Caco-2 (cell line): ENCODE measurements around the gene RPS25. TPM values are rescaled to one million over a fixed set of nuclear protein-coding genes. Genes with fewer than 3 reads are reported as not detected.
"Not testable (repeated sequence)": the region's sequence is repeated elsewhere in the genome, so short reads cannot be mapped to it uniquely, and the experiment has no call there.

Experiments used
- BruUV-seq: library from RNA; stranded (reverse); fragments of 400-500 nt; replicated peaks from 2 replicates; lab custom pipeline; 2021; lab: Mats Ljungman, UMichigan
- CTCF ChIA-PET: fragments of 300-600 bp; sonication (Branson Sonifier 250); formaldehyde crosslinking; loops from one replicate; lab custom pipeline; 2022; ENCODE audit warnings: antibody characterized with exemption; lab: Charles Lee
- POLR2A ChIA-PET: fragments of 300-600 bp; sonication (Branson Sonifier 250); formaldehyde crosslinking; loops from one replicate; lab custom pipeline; 2022; ENCODE audit warnings: antibody characterized with exemption; lab: Charles Lee
- DNase-seq, 2 experiments: peaks; one replicate each; pipeline versions ENCODE4 v3.0.0 to v3.0.0-alpha.2; 2020 to 2022
- H3K27me3 ChIP-seq: replicated peaks from 2 replicates; pipeline ENCODE4 v1.6.0; 2011; ENCODE audit warnings: low read length; ENCODE audit not compliant: control insufficient read depth, insufficient read depth
- H3K36me3 ChIP-seq: 2 replicates; pipeline ENCODE4 v1.5.1; 2011; ENCODE audit warnings: low read length; ENCODE audit not compliant: control insufficient read depth, insufficient read depth
- H3K4me1 ChIP-seq: fragments of 250-450 bp; sonication (Bioruptor Pico); 2 replicates; pipeline ENCODE4 v1.5.1; 2020; ENCODE audit warnings: mild to moderate bottlenecking
- H3K4me3 ChIP-seq: 2 replicates; pipeline ENCODE4 v1.5.1; 2011; ENCODE audit warnings: low read depth, mild to moderate bottlenecking, control low read depth, low read length
- H3K9me3 ChIP-seq: fragments of 250-450 bp; sonication (Bioruptor Pico); 2 replicates; pipeline ENCODE4 v1.5.1; 2020; ENCODE audit warnings: mild to moderate bottlenecking, moderate library complexity
- H3K27ac Mint-ChIP-seq: one replicate; pipeline ENCODE4 v1.8.0; 2022; ENCODE audit warnings: mixed read lengths; ENCODE audit not compliant: unreplicated experiment
- H3K27me3 Mint-ChIP-seq: one replicate; pipeline ENCODE4 v1.8.0; 2022; ENCODE audit warnings: mixed read lengths; ENCODE audit not compliant: insufficient read depth, unreplicated experiment
- H3K36me3 Mint-ChIP-seq: one replicate; pipeline ENCODE4 v1.8.0; 2022; ENCODE audit warnings: mild to moderate bottlenecking, mixed read lengths; ENCODE audit not compliant: insufficient read depth, unreplicated experiment
- H3K4me1 Mint-ChIP-seq: one replicate; pipeline ENCODE4 v1.8.0; 2022; ENCODE audit warnings: low read depth, mixed read lengths; ENCODE audit not compliant: unreplicated experiment
- H3K4me3 Mint-ChIP-seq: one replicate; pipeline ENCODE4 v1.8.0; 2022; ENCODE audit warnings: mild to moderate bottlenecking, moderate library complexity, mixed read lengths; ENCODE audit not compliant: unreplicated experiment
- H3K9me3 Mint-ChIP-seq: one replicate; pipeline ENCODE4 v1.8.0; 2022; ENCODE audit warnings: mixed read lengths; ENCODE audit not compliant: unreplicated experiment
- CTCF ChIP-seq, 2 experiments: fragments of 200-600 bp in 1 of 2; IDR thresholded peaks; 1 replicate in 1 of 2; 2 replicates in 1 of 2; pipeline versions ENCODE4 v1.5.1 to v1.8.0; 2011 to 2022; ENCODE audit warnings: antibody characterized with exemption in 1 of 2, control low read depth in 1 of 2, inconsistent platforms in 1 of 2, low read depth in 1 of 2, low read length in 1 of 2, mild to moderate bottlenecking in 1 of 2, moderate library complexity in 1 of 2; ENCODE audit not compliant: insufficient read depth in 1 of 2, severe bottlenecking in 1 of 2, unreplicated experiment in 1 of 2
- intact Hi-C: fragments of 100-400 bp; cut with micrococcal nuclease; formaldehyde crosslinking; loops from one replicate; pipeline ENCODE4 v1.10.0; 2022; ENCODE audit not compliant: unreplicated experiment
- total RNA-seq: library from RNA; stranded (reverse); gene quantifications from 2 replicates; pipeline ENCODE4 v1.2.3, GENCODE V29; 2022

Gene RPS25
- total RNA-seq, 1 experiment from 2014 or later, result 1,811 TPM

GRCh38 chr11:119034813-119035212 lies 16.7 kb upstream of the RPS25 start:
- H3K4me3 ChIP-seq, result no peak overlapping the region
- TF ChIP-seq CTCF (IDR thresholded peaks at IDR 0.05; ENCODE audit: insufficient read depth in 1 of 2, low read depth in 1 of 2, low read length in 1 of 2, severe bottlenecking in 1 of 2, unreplicated experiment in 1 of 2), result no peak
- no TSS peak for BruUV-seq
- Mint-ChIP-seq H3K4me1 (peaks cover 10% of the 10 kb centered on the region), H3K9me3 (no peaks in the 10 kb centered on the region), H3K27ac (no peak overlapping the region), H3K4me3 (no peak overlapping the region), H3K27me3 (no peaks in the 10 kb centered on the region), H3K36me3 (peaks cover 12% of the 10 kb centered on the region)
- H3K9me3 ChIP-seq, result no peaks in the 10 kb centered on the region
- intact Hi-C loops, result no loop called here
- no peaks in the 10 kb centered on the region for H3K27me3 ChIP-seq
- no peaks in the 10 kb centered on the region; the same call in 1 of the 2 replicates for H3K4me1 ChIP-seq
- ChIA-PET CTCF (interaction anchor here (1.0 kb wide), 1 partner anchor 11 kb away, joined by 4 read pairs; no protein-coding TSS in a partner anchor), POLR2A (interaction anchor here (0.7 kb wide), 1 partner anchor 33 kb away, joined by 3 read pairs; the partner anchor contains the start of gene VPS11)
- no peaks in the 10 kb centered on the region for H3K36me3 ChIP-seq
- no peak for DNase-seq

- POLR2A ChIA-PET, result interaction anchor here (0.6 to 0.7 kb wide), 3 partner anchors 8 to 242 kb away, joined by 4 read pairs; partner anchors contain the start of genes DDX6 and VPS11
- BruUV-seq, H3K36me3 ChIP-seq, H3K4me1 ChIP-seq, H3K27me3 Mint-ChIP-seq, H3K4me3 ChIP-seq, intact Hi-C loops, DNase-seq, H3K4me3 Mint-ChIP-seq, H3K27ac Mint-ChIP-seq, H3K9me3 ChIP-seq, H3K27me3 ChIP-seq, H3K9me3 Mint-ChIP-seq: not testable (repeated sequence)
- peaks cover 24% of the 10 kb centered on the region for H3K4me1 Mint-ChIP-seq
- peaks cover 23% of the 10 kb centered on the region for H3K36me3 Mint-ChIP-seq
- CTCF ChIA-PET, result interaction anchor here (0.7 to 1.0 kb wide), 2 partner anchors 88 to 344 kb away, joined by 3 to 6 read pairs; partner anchors contain the start of gene HINFP
These were observed 15.3 kb upstream of the RPS25 start for GRCh38 chr11:119033421-119033820.

- H3K4me1 Mint-ChIP-seq, result peaks cover 39% of the 10 kb centered on the region
- BruUV-seq, result no TSS peak
- intact Hi-C loops, result loop anchor here (2.0 kb wide), 1 partner anchor 53 kb away; the partner anchor contains the start of gene HMBS
- DNase-seq, result no peak
- H3K9me3 Mint-ChIP-seq, result no peaks in the 10 kb centered on the region
- H3K36me3 Mint-ChIP-seq, result peaks cover 35% of the 10 kb centered on the region
- H3K4me3 Mint-ChIP-seq, result no peak overlapping the region
- H3K27me3 Mint-ChIP-seq, result no peaks in the 10 kb centered on the region
- Histone ChIP-seq H3K9me3 (no peaks in the 10 kb centered on the region), H3K27me3 (no peaks in the 10 kb centered on the region), H3K4me3 (no peak overlapping the region), H3K36me3 (peaks cover 12% of the 10 kb centered on the region), H3K4me1 (peaks cover 23% of the 10 kb centered on the region)
- ChIA-PET POLR2A (interaction anchor here (1.3 kb wide), 1 partner anchor 13 kb away, joined by 4 read pairs; the partner anchor contains the start of genes RPS25 and TRAPPC4), CTCF (interaction anchor here (0.6 to 0.9 kb wide), 2 partner anchors 11 to 90 kb away, joined by 4 to 6 read pairs; partner anchors contain the start of gene HINFP)
- H3K27ac Mint-ChIP-seq, result no peak overlapping the region
- no peak for TF ChIP-seq CTCF (IDR thresholded peaks at IDR 0.05; ENCODE audit: insufficient read depth in 1 of 2, low read depth in 1 of 2, low read length in 1 of 2, severe bottlenecking in 1 of 2, unreplicated experiment in 1 of 2)
These were observed 13.8 kb upstream of the RPS25 start for GRCh38 chr11:119031912-119032280.
